NCI-H510A treated with DMSO at 0.1 percent for 48 hours (cell line): ENCODE data around the gene SNPH.
"Not testable (repeated sequence)": the region's sequence is repeated elsewhere in the genome, so short reads cannot be mapped to it uniquely, and the experiment has no call there.

Experiments used
- DNase-seq: peaks from one replicate; lab custom pipeline; 2025; lab: John Stamatoyannopoulos, UW

SNPH gene

GRCh38 chr20:1337441-1337840, 71.3 kb downstream of the SNPH start:
- DNase-seq, result no peak

- DNase-seq, result no peak
Observed at GRCh38 chr20:1338096-1338495, 72.0 kb downstream of the SNPH start.

GRCh38 chr20:1338801-1339200, 72.7 kb downstream of the SNPH start:
- no peak for DNase-seq

- DNase-seq, result no peak
Observed at GRCh38 chr20:1341561-1342265, 75.6 kb downstream of the SNPH start.

- DNase-seq, result not testable (repeated sequence)
Observed at GRCh38 chr20:1343446-1344124, 77.5 kb downstream of the SNPH start.

- no peak for DNase-seq
Observed at GRCh38 chr20:1345030-1345755, 79.1 kb downstream of the SNPH start.

- no peak for DNase-seq
Observed at GRCh38 chr20:1345756-1346093, 79.6 kb downstream of the SNPH start.

- DNase-seq, result no peak
Observed at GRCh38 chr20:1346315-1346969, 80.3 kb downstream of the SNPH start.

GRCh38 chr20:1353956-1354355, 87.9 kb downstream of the SNPH start:
- no peak for DNase-seq

GRCh38 chr20:1357921-1358671, 92.0 kb downstream of the SNPH start:
- DNase-seq, result no peak
